A549 (cell line): ENCODE data around the gene TTC39B. TPM values are rescaled to one million over a fixed set of nuclear protein-coding genes. Genes with fewer than 3 reads are reported as not detected.

Source experiments
- ATAC-seq, 2 experiments: fragments of 200-7000 bp in 1 of 2; fragments of >200 bp in 1 of 2; cut with Nextera tagmentation in 1 of 2; cut with Tn5 transposase in 1 of 2; 3 replicates each; pipeline versions ENCODE4 v1.8.0 to v1.9.1; 2018 to 2020; ENCODE audit warnings: mild to moderate bottlenecking in 1 of 2, moderate library complexity in 1 of 2
- CTCF ChIA-PET: fragments of 300-600 bp; sonication (Branson Sonifier 250); formaldehyde crosslinking; extraction: SDS; loops from one replicate; lab custom pipeline; 2021; ENCODE audit warnings: antibody characterized with exemption, inconsistent platforms; lab: Yijun Ruan, JAX
- POLR2A ChIA-PET: fragments of 350-600 bp; formaldehyde crosslinking; extraction: SDS; loops from one replicate; lab custom pipeline; 2021; ENCODE audit warnings: antibody characterized with exemption, inconsistent platforms; lab: Yijun Ruan, JAX
- DNase-seq, 2 experiments: peaks; one replicate each; pipeline versions ENCODE4 v3.0.0 to v3.0.0-alpha.2; 2011 to 2016; ENCODE audit warnings: low read depth in 1 of 2, low spot score in 1 of 2
- FAIRE-seq: peaks from 2 replicates; lab custom pipeline; 2011; peaks lifted over from hg19 to GRCh38; lab: Jason Lieb, UNC
- H3K27ac ChIP-seq, 2 experiments: fragments of >200 bp; sonication (Bioruptor Twin); formaldehyde crosslinking; 3 replicates each; pipeline ENCODE4 v1.5.1; 2016 to 2017
- H3K4me1 ChIP-seq: fragments of >200 bp; sonication (Bioruptor Twin); formaldehyde crosslinking; 3 replicates; pipeline ENCODE4 v1.6.1; 2016
- H3K4me2 ChIP-seq: fragments of >200 bp; sonication (Bioruptor Twin); formaldehyde crosslinking; 3 replicates; pipeline ENCODE4 v1.6.1; 2016
- H3K4me3 ChIP-seq: fragments of >200 bp; sonication (Bioruptor Twin); formaldehyde crosslinking; 3 replicates; pipeline ENCODE4 v1.5.1; 2016
- H3K9me3 ChIP-seq: fragments of >200 bp; sonication (Bioruptor Twin); formaldehyde crosslinking; 3 replicates; pipeline ENCODE4 v1.6.1; 2016
- CBX8 ChIP-seq: fragments of 200-600 bp; sonication (generic); IDR thresholded peaks from 2 replicates; pipeline ENCODE4 v1.6.1; 2016
- EHF ChIP-seq: fragments of 250-450 bp; sonication (Bioruptor Pico); IDR thresholded peaks from 2 replicates; pipeline ENCODE4 v1.5.0; 2020; ENCODE audit warnings: mild to moderate bottlenecking
- EHMT2 ChIP-seq: fragments of 200-600 bp; sonication (generic); IDR thresholded peaks from 2 replicates; pipeline ENCODE4 v1.6.1; 2016; ENCODE audit warnings: antibody characterized with exemption, low read depth, mild to moderate bottlenecking, moderate library complexity
- FOSB ChIP-seq: fragments of 250-450 bp; sonication (Bioruptor Pico); IDR thresholded peaks from 2 replicates; pipeline ENCODE4 v1.5.0; 2020; ENCODE audit warnings: mild to moderate bottlenecking, moderate library complexity
- FOSL2 ChIP-seq, 2 experiments: fragments of 450-650 bp in 1 of 2; fragments of >200 bp in 1 of 2; sonication (Bioruptor Twin) in 1 of 2; formaldehyde crosslinking; IDR thresholded peaks; 2 replicates each; pipeline versions ENCODE4 v1.5.0 to v1.6.1; 2016 to 2020; ENCODE audit warnings: mild to moderate bottlenecking in 1 of 2, moderate library complexity in 1 of 2
- GATA3 ChIP-seq: IDR thresholded peaks from 2 replicates; pipeline ENCODE4 v1.6.1; 2012; ENCODE audit warnings: borderline replicate concordance
- HDAC2 ChIP-seq: fragments of 200-600 bp; sonication (generic); IDR thresholded peaks from 2 replicates; pipeline ENCODE4 v1.6.1; 2016
- HEYL ChIP-seq: fragments of 250-450 bp; sonication (Bioruptor Pico); IDR thresholded peaks from 2 replicates; pipeline ENCODE4 v1.8.0; 2021; ENCODE audit warnings: mild to moderate bottlenecking, moderate library complexity
- HMGXB4 ChIP-seq: fragments of 250-450 bp; sonication (Bioruptor Pico); IDR thresholded peaks from 2 replicates; pipeline ENCODE4 v1.5.0; 2021; ENCODE audit warnings: mild to moderate bottlenecking, moderate library complexity, borderline replicate concordance
- MAFK ChIP-seq: fragments of 450-650 bp; IDR thresholded peaks from 2 replicates; pipeline ENCODE4 v1.6.1; 2014; ENCODE audit not compliant: partially characterized antibody
- NFE2L2 ChIP-seq: fragments of 150-350 bp; conservative IDR thresholded peaks from 2 replicates; pipeline ENCODE4 v1.6.1; 2014; ENCODE audit warnings: low read length
- NPAS2 ChIP-seq: fragments of 250-450 bp; sonication (Bioruptor Pico); IDR thresholded peaks from 2 replicates; pipeline ENCODE4 v1.8.0; 2022; ENCODE audit warnings: mild to moderate bottlenecking, moderate library complexity, borderline replicate concordance
- POLR2AphosphoS2 ChIP-seq: conservative IDR thresholded peaks from 2 replicates; pipeline ENCODE4 v1.6.1; 2012; ENCODE audit warnings: low read length, improper control_type of control experiment, inconsistent platforms
- TFCP2L1 ChIP-seq: fragments of 250-450 bp; sonication (Bioruptor Pico); IDR thresholded peaks from 2 replicates; pipeline ENCODE4 v1.5.0; 2021; ENCODE audit warnings: mild to moderate bottlenecking
- ZSCAN20 ChIP-seq: fragments of 250-450 bp; sonication (Bioruptor Pico); IDR thresholded peaks from 2 replicates; pipeline ENCODE4 v1.8.0; 2022; ENCODE audit warnings: mild to moderate bottlenecking, moderate library complexity
- WGBS: methylation state at CpG from one replicate; pipeline ENCODE4 v1.1.6; 2017; ENCODE audit errors: missing lambda C conversion rate; 5-methylcytosine and 5-hydroxymethylcytosine counted together
- polyA plus RNA-seq, 4 experiments: library from polyadenylated mRNA; depleted of rRNA in 3 of 4; stranded (reverse); fragments of >200 nt; fragmentation: RNase III in 1 of 4; extraction: RNeasy Plus Mini Kit Qiagen cat#74134 plus additional on column Dnase treatment in 1 of 4; gene quantifications; 2 replicates in 3 of 4; 3 replicates in 1 of 4; pipeline ENCODE4 v1.2.3, GENCODE V29; 2011 to 2017
- small RNA-seq, 6 experiments: library from RNA; depleted of rRNA; stranded (forward); fragments of <200 nt; gene quantifications; one replicate each; pipeline ENCODE3, GENCODE V24; 2012

TTC39B gene
- polyA plus RNA-seq, 2 of the 4 experiments (the other 2 are of a cell fraction), result 0.94 to 4.4 TPM

- TF ChIP-seq NPAS2 (CRISPR knock-in tag), result no peak
- 0 out of 2 replicates have a peak, but pooled peaks have one; percentile 58 for TF ChIP-seq CBX8
- no peak for TF ChIP-seq TFCP2L1 (CRISPR knock-in tag)
- no peak for DNase-seq
- H3K9me3 ChIP-seq, result no peaks in the 10 kb centered on the region
- no peak overlapping the region for H3K4me2 ChIP-seq
- ATAC-seq, result no peak
- no peaks in the 10 kb centered on the region for H3K4me1 ChIP-seq
- POLR2A ChIA-PET, result no interaction called here
- FAIRE-seq, result no peak
- no peak overlapping the region for H3K4me3 ChIP-seq
- H3K27ac ChIP-seq, result no peak overlapping the region
- WGBS, result 2% methylated on average over 7 of the region's 7 CpGs
- CTCF ChIA-PET, result interaction anchor here (1.5 to 2.4 kb wide), 2 partner anchors 11 to 20 kb away, joined by 3 to 5 read pairs; no protein-coding TSS in a partner anchor
These were observed 190.9 kb downstream of the TTC39B start for GRCh38 chr9:15116130-15116580.

GRCh38 chr9:15115702-15116101 lies 191.3 kb downstream of the TTC39B start:
- no peak for FAIRE-seq
- 5% methylated on average over 5 of the region's 5 CpGs for WGBS
- ATAC-seq, result no peak
- no peak for DNase-seq
- Histone ChIP-seq H3K9me3 (no peaks in the 10 kb centered on the region), H3K4me3 (no peak overlapping the region), H3K4me2 (no peak overlapping the region), H3K27ac (no peak overlapping the region), H3K4me1 (no peaks in the 10 kb centered on the region)
- no peak for TF ChIP-seq HDAC2
- ChIA-PET CTCF (interaction anchor here (1.5 to 2.4 kb wide), 2 partner anchors 10 to 20 kb away, joined by 3 to 5 read pairs; no protein-coding TSS in a partner anchor), POLR2A (no interaction called here)

GRCh38 chr9:15115041-15115440 lies 192.0 kb downstream of the TTC39B start:
- TF ChIP-seq POLR2AphosphoS2, result no peak
- TF ChIP-seq EHMT2, result no peak
- no peak for TF ChIP-seq NPAS2 (CRISPR knock-in tag)
- no peak for TF ChIP-seq ZSCAN20
- TF ChIP-seq HMGXB4 (CRISPR knock-in tag), result no peak
- TF ChIP-seq HEYL (CRISPR knock-in tag), result no peak
- TF ChIP-seq EHF, result no peak
- TF ChIP-seq FOSB (CRISPR knock-in tag), result no peak
- TF ChIP-seq NFE2L2, result no peak
- no peak for TF ChIP-seq HDAC2
- no peak for TF ChIP-seq MAFK
- no peak for TF ChIP-seq GATA3
- no peak for TF ChIP-seq FOSL2 (IDR thresholded peaks at IDR 0.05)
- TF ChIP-seq FOSL2 (CRISPR knock-in tag; IDR thresholded peaks at IDR 0.05), result no peak
- TF ChIP-seq, all 56 proteins: peak for 0
- H3K27ac ChIP-seq, result no peak overlapping the region
- ATAC-seq (no peak), FAIRE-seq (no peak), DNase-seq (no peak)
- no peak overlapping the region for H3K4me2 ChIP-seq
- CTCF ChIA-PET, result interaction anchor here (1.5 to 2.4 kb wide), 5 partner anchors 10 to 20 kb away, joined by 3 to 12 read pairs (median 6); no protein-coding TSS in a partner anchor
- no peaks in the 10 kb centered on the region for H3K9me3 ChIP-seq
- no peak overlapping the region for H3K4me3 ChIP-seq
- POLR2A ChIA-PET, result no interaction called here
- H3K4me1 ChIP-seq, result no peaks in the 10 kb centered on the region
- WGBS, result 2% methylated on average over 2 of the region's 2 CpGs

Small RNA genes lying within 50 kb of the gene (small RNA-seq; reads per million reads assigned to genes)
- 0 reads per million in 6 experiments for gene RNU6-559P

Other genes with a start within 250 kb of the TTC39B start
- 32.5 and 35.1 TPM in 2 replicates for gene SNAPC3, start 115.7 kb upstream of the TTC39B start, polyA plus RNA-seq (2011; rRNA removed)
- gene SNAPC3, start 115.7 kb upstream of the TTC39B start, polyA plus RNA-seq (2017; fragmentation: RNase III; extraction: RNeasy Plus Mini Kit Qiagen cat#74134 plus additional on column Dnase treatment), result 21.7 to 28.9 TPM (median 26.5 TPM) in 3 replicates
- 62.5 and 119 TPM in 2 replicates for gene PSIP1, start 203.8 kb upstream of the TTC39B start, polyA plus RNA-seq (2011; rRNA removed)
- gene PSIP1, start 203.8 kb upstream of the TTC39B start, polyA plus RNA-seq (2017; fragmentation: RNase III; extraction: RNeasy Plus Mini Kit Qiagen cat#74134 plus additional on column Dnase treatment), result 79.8 to 86.4 TPM (median 84.2 TPM) in 3 replicates
- 1.3 and 1.4 TPM in 2 replicates for gene CCDC171, start 245.8 kb upstream of the TTC39B start, polyA plus RNA-seq (2011; rRNA removed)
- gene CCDC171, start 245.8 kb upstream of the TTC39B start, polyA plus RNA-seq (2017; fragmentation: RNase III; extraction: RNeasy Plus Mini Kit Qiagen cat#74134 plus additional on column Dnase treatment), result 0.67 to 1.0 TPM (median 0.88 TPM) in 3 replicates